ENCODE data around the gene SFI1. TPM values are rescaled to one million over a fixed set of nuclear protein-coding genes. Genes with fewer than 3 reads are reported as not detected.

SFI1 gene
- total RNA-seq, 1 donor from 2014 or later = 6.7 TPM

DNA sequence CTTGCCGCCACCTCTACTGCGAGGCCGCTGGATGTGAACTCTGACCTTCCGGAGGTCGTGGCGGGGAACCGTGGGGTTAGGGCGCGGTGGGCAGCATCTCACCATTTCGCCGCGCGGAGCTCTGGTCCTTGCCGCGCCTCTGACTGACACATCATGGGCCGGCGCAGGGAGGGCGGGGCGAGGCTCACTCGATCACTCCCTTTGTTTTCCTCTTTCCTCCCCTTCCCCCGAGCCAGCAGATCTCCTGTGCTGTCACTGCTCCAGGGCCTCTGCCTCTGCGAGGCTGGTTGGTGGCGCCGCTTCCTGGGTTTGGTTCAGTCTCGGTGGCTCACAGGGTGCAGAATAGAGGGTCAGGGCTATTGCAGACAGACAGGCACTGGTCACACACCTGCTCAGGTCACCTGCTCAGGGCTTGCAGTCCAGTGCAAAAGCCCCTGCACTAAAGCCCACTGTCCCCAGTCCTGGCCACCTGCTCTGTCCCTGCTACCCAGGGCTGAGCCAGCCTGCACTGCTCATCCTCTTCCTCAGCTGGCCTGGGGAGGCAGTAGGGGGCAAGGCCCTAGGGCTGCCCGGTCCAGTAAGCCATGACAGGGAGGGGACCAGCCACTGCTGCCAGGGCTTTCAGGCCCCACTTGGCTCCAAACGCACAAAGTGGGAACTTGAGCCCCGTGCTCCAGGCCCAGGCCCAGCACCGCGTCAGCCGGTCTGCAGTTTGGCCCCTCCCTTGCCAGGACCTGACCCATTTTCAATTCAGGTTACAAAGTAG, 129.5 kb downstream of the SFI1 start:
- ATAC-seq = no peak
- DNase-seq (ENCODE audit: missing footprints) = no peak
- intact Hi-C loops (cut with DNase I) = no loop called here

DNA sequence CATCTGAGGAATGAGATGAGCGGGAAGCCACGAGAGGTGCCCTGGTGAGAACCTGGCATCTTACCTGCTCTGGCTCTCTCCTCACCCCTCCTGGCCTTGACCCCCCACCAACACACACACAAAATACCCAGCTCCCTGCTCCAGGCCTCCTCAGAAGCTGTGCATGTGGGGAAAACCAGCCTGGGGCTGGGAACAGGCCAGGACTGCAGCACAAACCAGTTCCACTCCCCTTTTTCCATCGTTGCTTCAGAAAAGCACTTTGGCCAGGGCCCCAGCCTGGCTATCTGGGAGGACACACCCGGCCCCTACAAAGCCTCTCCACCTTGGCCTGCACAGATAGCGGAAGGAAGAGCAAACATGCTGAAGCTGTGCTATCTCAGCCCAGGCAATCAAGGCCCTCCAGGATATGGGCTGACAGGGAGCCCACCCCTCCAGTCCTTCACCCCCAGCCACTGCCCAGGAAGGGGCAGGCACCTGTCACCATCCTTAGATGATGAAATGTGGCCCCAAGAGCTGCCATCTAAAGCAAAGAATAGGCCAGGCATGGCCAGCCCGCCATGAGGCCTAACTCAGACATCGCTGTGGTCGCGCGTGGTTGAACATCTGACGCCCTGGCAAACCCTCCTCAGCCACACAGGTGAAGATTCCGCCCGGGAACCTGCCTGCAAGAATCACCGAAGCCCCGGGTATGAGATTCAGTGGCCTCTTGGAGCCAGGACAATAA, 130.3 kb downstream of the SFI1 start:
- no peak for DNase-seq (ENCODE audit: missing footprints)
- intact Hi-C loops (cut with DNase I) = no loop called here
- no peak for ATAC-seq

DNA sequence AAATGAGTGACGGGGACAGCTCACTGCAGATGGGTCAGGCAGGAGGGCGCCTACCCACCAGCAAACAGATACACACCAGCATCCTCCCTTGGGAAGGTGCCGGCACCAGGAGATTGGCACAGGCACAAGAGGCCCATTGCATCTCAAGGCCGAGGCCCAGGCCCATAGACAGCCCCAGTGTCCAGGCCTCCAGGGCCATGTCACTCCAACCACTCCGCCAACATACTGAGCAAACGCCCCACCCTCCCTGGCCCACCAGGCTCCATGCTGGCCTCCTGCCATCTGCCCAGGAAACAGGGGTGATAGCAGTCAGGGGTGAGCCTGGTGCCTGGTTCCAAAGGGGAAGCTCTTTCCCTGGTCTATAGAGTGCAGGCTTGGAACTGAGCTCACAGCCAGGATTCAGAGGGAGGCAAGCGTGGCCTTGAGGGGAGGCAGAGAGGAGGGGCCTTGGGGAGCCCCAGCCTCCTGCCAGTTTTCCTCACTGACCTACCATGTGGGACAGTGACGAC, 130.9 kb downstream of the SFI1 start:
- intact Hi-C loops (cut with DNase I) = no loop called here
- ATAC-seq = no peak
- DNase-seq (ENCODE audit: missing footprints) = no peak

DNA sequence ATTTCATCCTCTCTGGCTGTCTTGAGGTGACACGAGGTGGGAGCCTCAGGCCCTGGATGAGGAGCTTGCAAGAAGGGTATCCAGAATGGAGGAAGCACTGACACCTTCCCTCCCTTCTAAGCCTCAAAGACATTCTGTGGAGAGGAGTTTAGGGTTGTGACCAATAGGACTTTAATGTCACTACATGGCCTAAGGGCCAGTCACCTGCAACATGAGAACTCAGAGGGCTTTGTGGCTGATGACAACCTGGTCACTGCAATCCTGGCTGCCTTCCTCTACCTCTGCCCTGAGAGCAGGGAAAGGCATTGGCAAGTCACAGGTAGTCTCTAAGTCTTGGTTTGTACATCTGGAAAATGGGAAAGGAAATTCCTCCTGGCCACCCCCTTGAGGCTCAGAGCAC, 132.0 kb downstream of the SFI1 start:
- intact Hi-C loops (cut with DNase I) = no loop called here
- ATAC-seq (no peak), DNase-seq (ENCODE audit: missing footprints) (no peak)

DNA sequence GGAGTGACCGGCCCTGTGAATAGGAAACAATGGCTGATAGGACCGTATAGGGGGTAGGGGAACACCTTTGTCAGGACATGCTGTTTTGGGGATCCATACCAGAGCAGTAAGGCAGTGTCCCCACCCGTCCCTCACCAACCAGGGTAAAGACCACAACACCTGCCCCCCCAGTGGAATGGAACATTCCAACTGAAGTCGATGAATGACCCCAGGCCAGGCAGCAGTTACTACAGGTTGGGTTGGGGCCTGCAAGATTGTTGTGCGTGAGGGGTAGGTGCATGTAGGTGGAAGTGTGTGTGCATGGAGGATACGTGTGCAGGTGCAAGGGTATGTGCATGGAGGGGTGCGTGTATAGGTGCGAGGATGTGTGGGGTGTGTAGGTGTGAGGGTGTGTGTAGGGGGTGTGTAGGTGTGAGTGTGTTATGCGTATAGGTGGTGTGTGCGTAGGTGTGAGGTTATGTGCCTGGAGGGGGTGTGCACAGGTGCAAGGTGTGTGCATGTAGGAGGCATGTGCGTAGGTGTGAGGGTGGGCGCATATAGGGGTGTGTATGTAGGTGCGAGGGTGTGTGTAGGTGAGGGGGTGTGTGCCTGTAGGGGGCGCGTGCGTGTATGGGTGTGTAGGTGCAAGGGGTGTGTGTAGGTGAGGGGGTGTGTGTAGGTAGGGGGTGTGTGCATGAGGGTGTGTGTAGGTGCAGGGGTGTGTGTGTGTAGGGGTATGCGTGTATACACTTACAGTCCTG, 132.8 kb downstream of the SFI1 start:
- intact Hi-C loops (cut with DNase I) = no loop called here
- no peak for ATAC-seq
- no peak for DNase-seq (ENCODE audit: missing footprints)

DNA sequence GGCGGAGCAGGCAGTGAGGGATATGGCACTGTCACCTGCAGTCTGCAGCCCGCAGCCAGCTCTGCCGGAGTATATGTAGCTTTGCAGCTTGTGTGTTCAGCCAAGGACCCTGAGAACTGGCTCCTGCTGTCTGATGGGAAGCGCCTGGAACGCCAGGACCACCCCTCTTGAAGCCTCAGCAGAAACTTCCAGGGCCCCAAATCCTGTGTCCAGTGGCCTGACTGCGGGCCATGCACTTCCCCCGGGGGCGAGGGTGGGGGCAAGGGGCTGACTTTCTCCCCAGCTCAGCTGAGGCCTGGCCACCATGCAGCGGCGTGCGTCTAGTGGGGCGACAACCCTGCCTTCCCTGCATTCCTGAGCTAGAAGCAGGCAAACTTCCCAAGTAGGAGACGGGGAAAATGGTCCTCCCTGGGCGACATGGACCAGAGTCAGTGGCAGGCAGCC, 133.4 kb downstream of the SFI1 start:
- no peak for DNase-seq (ENCODE audit: missing footprints)
- no peak for ATAC-seq
- intact Hi-C loops (cut with DNase I) = no loop called here

DNA sequence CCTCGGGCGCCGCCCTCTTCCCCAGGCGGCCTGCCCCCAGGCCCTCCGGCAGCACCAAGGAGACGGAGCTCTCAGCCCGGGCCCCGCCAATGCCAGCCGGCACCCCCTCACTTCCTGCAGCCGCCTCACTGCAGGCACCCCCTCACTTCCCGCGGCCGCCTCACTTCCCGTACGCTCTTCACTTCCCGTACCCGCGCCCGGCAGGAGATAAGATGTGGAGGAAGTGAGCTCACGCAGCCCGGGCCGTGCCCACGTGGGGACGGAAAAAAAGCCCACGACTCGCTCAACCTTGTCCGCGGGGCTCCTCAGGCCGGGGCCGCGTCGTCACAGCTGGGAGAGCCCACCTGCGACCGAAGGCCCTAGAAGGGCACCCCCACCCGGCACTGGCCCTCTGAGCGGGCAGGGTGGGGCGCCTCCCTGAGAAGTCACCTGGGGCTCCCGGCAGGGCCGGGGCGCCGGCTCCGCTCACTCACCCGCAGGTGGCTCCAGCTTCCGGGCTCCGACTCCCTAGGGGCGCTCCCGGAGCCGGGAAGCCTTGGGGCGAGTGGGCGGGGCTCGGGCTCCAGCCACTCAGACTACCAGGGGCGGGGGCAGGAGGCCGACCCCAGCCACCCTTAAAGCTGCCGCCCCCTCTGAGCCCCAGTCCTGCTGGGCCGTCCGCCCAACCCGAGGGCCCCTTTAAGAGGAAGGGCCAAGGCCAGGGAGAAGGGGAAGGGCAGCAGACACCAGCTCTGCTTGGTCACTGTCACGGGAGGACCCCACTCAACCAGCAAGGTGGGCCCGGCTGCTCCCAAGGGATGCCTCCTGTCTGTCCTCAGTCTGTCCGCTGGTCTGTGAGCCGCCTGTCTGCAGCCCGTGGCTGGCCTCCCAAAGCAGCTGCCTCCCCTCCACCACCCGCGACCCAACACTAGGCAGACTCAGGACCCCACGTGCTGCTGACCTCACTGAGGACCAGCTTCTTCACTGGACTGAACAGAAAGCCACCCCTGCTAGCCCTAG, 134.3 kb downstream of the SFI1 start:
- DNase-seq (ENCODE audit: missing footprints) (peak; percentile 95), ATAC-seq (peak; percentile 79)
- intact Hi-C loops (cut with DNase I) = no loop called here

DNA sequence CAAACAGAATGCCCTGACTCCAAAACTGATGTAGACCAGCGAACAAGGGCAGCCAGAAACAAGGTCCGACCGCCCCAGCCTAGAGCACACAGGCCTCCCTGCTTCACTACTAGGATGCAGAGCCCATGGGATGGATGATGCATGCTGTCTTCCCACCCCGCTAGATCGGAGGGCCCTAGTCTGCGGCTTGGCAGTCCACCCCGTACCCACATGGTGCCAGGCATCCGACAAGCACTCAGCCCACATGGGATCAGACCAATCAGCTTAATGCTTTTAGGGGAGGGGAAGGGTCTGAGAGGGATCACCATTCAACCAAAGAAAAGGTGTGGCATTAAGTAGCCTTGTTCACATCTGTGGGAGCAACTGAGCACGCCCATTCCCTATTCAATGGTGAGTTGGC, 135.1 kb downstream of the SFI1 start:
- intact Hi-C loops (cut with DNase I) = no loop called here
- DNase-seq (ENCODE audit: missing footprints) (no peak), ATAC-seq (no peak)

DNA sequence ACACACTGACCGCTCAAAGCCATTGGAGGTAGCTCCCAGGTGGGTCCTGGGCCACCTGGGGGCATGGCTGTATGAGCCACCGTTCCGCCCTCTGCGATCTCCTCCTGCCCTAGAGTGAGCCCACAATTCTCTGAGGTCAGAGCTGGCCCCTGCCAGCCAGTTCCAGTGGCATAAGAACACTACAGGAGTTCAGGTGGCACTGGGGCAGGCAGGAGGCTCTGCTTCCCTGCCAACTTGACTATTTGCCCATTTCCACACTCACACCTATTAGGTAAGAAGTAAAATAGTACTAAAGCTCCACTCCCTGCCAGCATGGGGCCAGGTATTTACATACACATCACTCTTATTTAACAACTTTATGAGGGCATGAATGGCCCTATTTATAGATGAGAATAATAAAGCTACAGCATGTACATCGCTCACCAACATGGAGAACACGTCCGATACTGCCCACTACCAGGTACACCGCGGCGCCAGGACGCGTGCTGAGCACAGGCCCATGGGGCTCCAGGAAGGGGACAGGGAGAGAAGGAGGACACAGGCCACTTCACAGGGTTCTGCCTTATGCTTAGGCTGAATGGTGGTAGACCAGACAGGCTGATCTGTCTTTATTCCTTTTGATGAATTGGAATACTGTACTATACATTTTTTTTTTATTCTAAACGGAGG, 139.4 kb downstream of the SFI1 start:
- no peak for ATAC-seq
- intact Hi-C loops (cut with DNase I) = no loop called here
- no peak for DNase-seq (ENCODE audit: missing footprints)

DNA sequence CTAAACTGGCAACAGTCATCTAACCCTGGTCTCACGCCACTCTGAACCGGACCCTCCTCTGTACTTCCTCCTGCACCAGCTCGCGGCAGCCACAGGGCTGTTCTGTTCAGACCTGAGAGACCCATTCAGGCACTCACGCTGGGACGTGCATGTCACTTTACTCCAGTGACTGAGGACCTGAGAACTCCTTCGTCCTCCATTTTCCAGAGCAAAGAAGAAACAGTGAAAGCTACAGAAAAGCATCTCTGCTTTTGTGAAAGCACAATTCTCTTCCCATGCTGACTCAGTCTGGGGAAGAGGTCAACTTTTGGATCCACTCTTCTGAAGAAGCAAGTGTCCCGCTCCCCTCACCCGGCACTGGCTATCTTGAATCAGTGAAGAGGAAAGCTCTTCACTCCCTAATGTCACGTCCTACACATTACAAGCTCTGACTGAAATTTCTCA, 141.1 kb downstream of the SFI1 start:
- DNase-seq (ENCODE audit: missing footprints) (peak; percentile 87), ATAC-seq (peak; percentile 38)
- intact Hi-C loops (cut with DNase I) = no loop called here

DNA sequence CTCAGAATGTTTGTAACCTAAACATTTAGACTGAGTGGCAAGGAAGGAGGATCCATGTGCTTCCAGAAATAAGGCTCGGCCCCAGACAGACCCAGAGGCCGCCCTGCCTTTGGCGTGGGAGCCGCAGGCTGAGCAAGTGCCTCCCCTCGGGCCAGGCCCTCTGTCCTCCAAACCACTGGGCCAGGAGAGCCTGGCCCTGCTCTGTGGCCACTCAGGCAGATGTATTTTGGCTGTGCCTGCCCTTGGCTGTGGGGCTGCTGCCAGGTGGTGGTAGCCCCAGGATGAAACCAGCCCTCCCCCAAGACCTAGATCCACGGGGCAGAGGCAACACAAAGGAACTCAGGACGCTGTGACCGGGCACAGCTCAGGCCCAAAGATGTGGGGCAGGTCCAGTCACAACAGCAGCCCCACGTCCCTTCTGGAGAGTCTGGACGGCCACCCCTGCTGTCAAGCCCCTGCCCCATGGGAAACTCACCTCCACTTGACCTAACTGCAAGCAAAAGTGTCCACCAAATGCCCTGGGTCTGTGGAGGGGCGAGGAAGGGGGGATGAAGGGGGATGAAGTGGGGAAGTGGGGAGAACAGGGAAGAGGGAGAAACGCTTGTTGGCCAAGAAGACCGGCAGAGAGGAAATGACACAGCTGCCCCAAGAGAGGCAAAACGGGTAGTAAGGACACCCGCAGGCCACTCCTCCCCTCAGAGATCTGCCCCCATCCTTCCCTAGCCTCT, 141.7 kb downstream of the SFI1 start:
- intact Hi-C loops (cut with DNase I) = no loop called here
- ATAC-seq = peak; percentile 61
- DNase-seq (ENCODE audit: missing footprints) = peak; percentile 67

DNA sequence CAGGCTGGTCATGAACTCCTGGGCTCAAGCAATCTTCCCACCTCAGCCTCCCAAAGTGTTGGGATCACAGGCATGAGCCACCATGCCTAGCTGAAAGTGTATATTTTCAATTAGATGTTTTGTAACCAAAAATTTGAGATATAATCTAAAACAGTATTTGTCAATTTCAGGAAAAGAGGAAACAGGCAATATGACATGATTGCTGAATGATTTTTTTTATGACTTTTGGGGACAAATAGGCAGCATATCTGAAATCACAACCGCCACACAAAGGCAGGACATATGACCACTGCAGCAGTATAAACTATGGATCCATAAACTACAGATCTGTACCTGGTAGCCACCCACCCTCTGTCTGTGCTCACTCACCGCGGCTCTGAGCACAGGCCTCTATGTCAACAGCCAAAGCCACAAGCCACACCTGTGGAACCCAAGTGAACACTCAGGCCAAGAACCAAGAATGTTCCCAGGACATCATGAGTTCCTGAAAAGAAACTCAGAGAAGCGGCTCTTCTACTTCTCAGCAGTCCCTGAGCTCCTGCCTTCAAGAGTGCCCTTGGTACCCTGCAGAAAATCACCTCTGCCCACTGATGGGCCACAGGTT, 143.2 kb downstream of the SFI1 start:
- no peak for ATAC-seq
- intact Hi-C loops (cut with DNase I) = no loop called here

DNA sequence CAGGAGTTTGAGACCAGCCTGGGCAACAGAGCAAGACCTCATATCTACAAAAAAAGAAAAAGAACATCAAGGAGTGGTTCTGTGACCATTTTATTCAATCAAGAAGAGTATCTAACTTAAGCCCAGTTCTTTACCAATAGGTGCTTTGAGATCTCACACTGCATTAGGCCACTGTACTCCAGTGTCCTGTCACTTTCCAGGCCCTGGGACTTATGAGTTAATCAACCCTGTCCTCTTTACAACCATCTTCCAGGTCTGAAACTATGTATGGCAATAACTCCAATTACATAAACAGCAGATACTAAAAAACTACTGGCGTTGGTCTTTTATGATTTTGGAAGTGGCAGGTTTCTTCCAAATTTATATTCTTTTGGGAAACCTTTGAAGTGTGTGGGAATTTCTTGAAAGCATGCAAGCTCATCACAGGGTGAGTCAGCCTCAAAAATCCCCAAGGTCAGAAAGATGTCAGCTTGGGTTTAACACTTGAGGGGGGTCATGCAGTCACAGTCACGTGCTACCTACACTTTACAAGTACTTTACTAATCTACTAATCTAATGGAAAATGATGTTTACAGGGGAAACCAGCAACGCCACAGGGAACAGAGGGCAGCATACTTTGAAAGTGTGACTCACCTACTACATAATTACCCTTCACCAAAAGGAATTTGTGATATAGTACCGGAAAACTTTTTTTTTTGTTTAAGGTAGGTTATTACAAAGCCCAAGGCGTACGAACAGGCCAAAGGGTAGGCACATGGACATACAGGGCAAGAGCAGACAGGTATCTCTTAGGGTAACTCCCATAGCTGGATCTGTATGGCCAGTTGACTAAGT, 150.1 kb downstream of the SFI1 start:
- DNase-seq (ENCODE audit: missing footprints) = no peak
- ATAC-seq = no peak
- intact Hi-C loops (cut with DNase I) = no loop called here

More for the DNA sequence above, 143.2 kb downstream of the SFI1 start:
- no peak for DNase-seq (ENCODE audit: missing footprints)

DNA sequence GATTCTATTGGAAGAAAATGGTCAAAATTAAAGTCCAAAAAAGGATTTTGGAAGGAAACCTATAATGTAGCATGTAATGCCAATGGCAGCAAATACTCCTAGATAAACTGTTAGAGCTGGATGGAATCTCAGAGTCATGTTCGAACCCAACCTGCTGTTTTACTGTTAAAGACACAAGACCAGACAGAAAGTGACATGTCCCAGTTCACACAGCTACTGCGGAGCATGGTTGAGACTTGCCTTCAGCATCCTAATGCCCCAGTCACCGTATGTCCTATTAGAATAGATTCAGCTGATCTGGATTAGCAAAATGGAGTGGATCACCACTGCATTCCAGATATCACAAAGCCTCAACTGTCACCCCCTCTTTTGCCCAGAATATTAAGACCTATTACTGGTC, 150.7 kb downstream of the SFI1 start:
- intact Hi-C loops (cut with DNase I) = no loop called here
- ATAC-seq (no peak), DNase-seq (ENCODE audit: missing footprints) (no peak)

DNA sequence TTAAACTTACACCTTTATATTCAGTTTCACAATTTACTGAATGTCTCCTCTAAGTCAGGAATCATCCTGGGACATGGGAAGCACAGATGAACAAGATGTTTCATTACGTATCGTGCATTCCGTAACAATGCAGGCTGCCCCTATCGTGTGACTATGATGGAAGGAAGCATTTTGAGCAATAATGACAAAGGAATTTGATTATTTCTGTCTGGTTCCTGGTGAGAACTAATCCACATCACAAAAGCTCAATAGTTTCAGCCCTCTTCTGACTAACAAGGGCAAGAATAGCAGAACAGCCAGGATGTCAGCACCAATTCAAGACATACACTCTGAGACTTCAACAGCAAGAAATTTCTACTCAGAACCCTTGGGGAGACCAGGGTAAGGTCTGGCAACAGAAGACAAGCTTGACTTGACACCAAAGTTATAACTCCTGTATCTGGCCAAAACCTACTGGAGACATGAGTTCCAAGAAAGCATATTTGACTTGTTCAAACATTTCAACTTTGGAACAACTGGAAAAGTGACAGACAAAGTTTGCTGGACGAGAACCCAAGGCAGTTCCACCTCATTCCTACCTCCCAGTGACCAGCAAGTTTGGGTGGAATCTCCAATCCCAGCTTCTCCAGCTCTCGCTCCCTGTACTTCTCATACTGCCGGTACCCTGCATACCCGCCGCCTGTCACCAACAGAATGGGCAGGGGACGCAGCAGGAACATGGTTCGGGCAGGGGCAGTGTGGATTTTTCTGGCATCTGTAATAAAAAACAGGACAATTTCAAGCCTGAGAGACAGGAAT, 151.4 kb downstream of the SFI1 start:
- ATAC-seq = no peak
- intact Hi-C loops (cut with DNase I) = no loop called here
- no peak for DNase-seq (ENCODE audit: missing footprints)
